GM20431 (cell line): Measurements from ENCODE around the gene RNF167.

Source experiments
- in situ Hi-C: fragments of 300-500 bp; cut with MseI, MboI; formaldehyde crosslinking; loops from one replicate; pipeline ENCODE4 v1.15.0; 2020; ENCODE audit warnings: low sequenced_read_pairs; ENCODE audit not compliant: unreplicated experiment

RNF167 gene

GRCh38 chr17:4972322-4972721 lies 32.3 kb downstream of the RNF167 start:
- in situ Hi-C loops: no loop called here

GRCh38 chr17:4972752-4973151 lies 32.7 kb downstream of the RNF167 start:
- in situ Hi-C loops: no loop called here

GRCh38 chr17:4973256-4974114 lies 33.4 kb downstream of the RNF167 start:
- in situ Hi-C loops: no loop called here

- in situ Hi-C loops: no loop called here
Observed at GRCh38 chr17:4974115-4974670, 34.1 kb downstream of the RNF167 start.

- in situ Hi-C loops: no loop called here
Observed at GRCh38 chr17:4978726-4979125, 38.7 kb downstream of the RNF167 start.

GRCh38 chr17:4980644-4981216 lies 40.7 kb downstream of the RNF167 start:
- in situ Hi-C loops: no loop called here

- in situ Hi-C loops: no loop called here
Observed at GRCh38 chr17:4982305-4982704, 42.2 kb downstream of the RNF167 start.

- in situ Hi-C loops: no loop called here
Observed at GRCh38 chr17:4986403-4986802, 46.3 kb downstream of the RNF167 start.

- in situ Hi-C loops: no loop called here
Observed at GRCh38 chr17:4986951-4987766, 47.1 kb downstream of the RNF167 start, which contains the start of gene CAMTA2. TSS of gene CAMTA2 (minus strand) at chr17:4987675. CDS start at chr17:4986222, 1,453 bp downstream.

- in situ Hi-C loops: no loop called here
Observed at GRCh38 chr17:4987767-4988567, 47.9 kb downstream of the RNF167 start.

GRCh38 chr17:4994081-4994595 lies 54.1 kb downstream of the RNF167 start:
- in situ Hi-C loops: no loop called here
